H9 (cell line): Measurements from ENCODE around the gene ATRNL1. TPM values are rescaled to one million over a fixed set of nuclear protein-coding genes. Genes with fewer than 3 reads are reported as not detected.
"Not testable (repeated sequence)": the region's sequence is repeated elsewhere in the genome, so short reads cannot be mapped to it uniquely, and the experiment has no call there.

ENCODE experiments used
- DNase-seq: peaks from one replicate; pipeline ENCODE4 v3.0.0-alpha.2; 2017
- H2AFZ ChIP-seq: one replicate; pipeline ENCODE4 v1.6.1; 2013; ENCODE audit warnings: mild to moderate bottlenecking, low read length, control low read depth, moderate library complexity
- H2AK5ac ChIP-seq: 2 replicates; pipeline ENCODE4 v1.6.1; 2013; ENCODE audit warnings: low read length, control low read depth, mixed read lengths; ENCODE audit not compliant: insufficient read length
- H2BK120ac ChIP-seq: one replicate; pipeline ENCODE4 v1.6.1; 2013; ENCODE audit warnings: low read depth, mild to moderate bottlenecking, low read length, control low read depth, inconsistent platforms; ENCODE audit not compliant: poor library complexity, severe bottlenecking
- H2BK12ac ChIP-seq: 2 replicates; pipeline ENCODE4 v1.6.1; 2013; ENCODE audit warnings: low read length, control low read depth, mixed read lengths, low read depth; ENCODE audit not compliant: insufficient read length
- H2BK15ac ChIP-seq: 2 replicates; pipeline ENCODE4 v1.6.1; 2013; ENCODE audit warnings: low read depth, low read length, control low read depth
- H2BK20ac ChIP-seq: one replicate; pipeline ENCODE4 v1.6.1; 2013; ENCODE audit warnings: low read depth, mild to moderate bottlenecking, low read length, control low read depth, inconsistent platforms; ENCODE audit not compliant: poor library complexity, severe bottlenecking
- H2BK5ac ChIP-seq: 2 replicates; pipeline ENCODE4 v1.6.1; 2013; ENCODE audit warnings: low read length, control low read depth, mixed read lengths; ENCODE audit not compliant: insufficient read length
- H3K14ac ChIP-seq: 2 replicates; pipeline ENCODE4 v1.6.1; 2013; ENCODE audit warnings: low read length, control low read depth; ENCODE audit not compliant: insufficient read depth
- H3K18ac ChIP-seq: 2 replicates; pipeline ENCODE4 v1.6.1; 2013; ENCODE audit warnings: low read depth, mild to moderate bottlenecking, mixed read lengths, low read length, control low read depth; ENCODE audit not compliant: insufficient read length
- H3K23ac ChIP-seq: 2 replicates; pipeline ENCODE4 v1.6.1; 2013; ENCODE audit warnings: low read length, control low read depth, mixed read lengths, low read depth; ENCODE audit not compliant: insufficient read length
- H3K23me2 ChIP-seq: 2 replicates; pipeline ENCODE4 v1.6.1; 2013; ENCODE audit warnings: low read depth, mild to moderate bottlenecking, mixed read lengths, low read length, control low read depth; ENCODE audit not compliant: insufficient read length, poor library complexity, severe bottlenecking
- H3K27ac ChIP-seq: 2 replicates; pipeline ENCODE4 v1.5.1; 2013; ENCODE audit warnings: low read length, control low read depth, mixed read lengths, low read depth; ENCODE audit not compliant: insufficient read length
- H3K27me3 ChIP-seq: 2 replicates; pipeline ENCODE4 v1.6.1; 2013; ENCODE audit warnings: low read length, control low read depth, inconsistent platforms; ENCODE audit not compliant: insufficient read depth
- H3K4ac ChIP-seq: 2 replicates; pipeline ENCODE4 v1.6.1; 2013; ENCODE audit warnings: low read depth, mild to moderate bottlenecking, control low read depth, inconsistent platforms, low read length, moderate library complexity
- H3K4me1 ChIP-seq: 2 replicates; pipeline ENCODE4 v1.6.1; 2013; ENCODE audit warnings: low read length, control low read depth, inconsistent platforms; ENCODE audit not compliant: insufficient read depth
- H3K4me2 ChIP-seq: 2 replicates; pipeline ENCODE4 v1.6.1; 2013; ENCODE audit warnings: low read length, control low read depth, mixed read lengths; ENCODE audit not compliant: insufficient read length, insufficient read depth
- H3K56ac ChIP-seq: 2 replicates; pipeline ENCODE4 v1.6.1; 2013; ENCODE audit warnings: low read depth, mild to moderate bottlenecking, mixed read lengths, low read length, control low read depth; ENCODE audit not compliant: insufficient read length
- H3K79me1 ChIP-seq: 2 replicates; pipeline ENCODE4 v1.6.1; 2013; ENCODE audit warnings: low read depth, mild to moderate bottlenecking, moderate library complexity, low read length, control low read depth, inconsistent platforms; ENCODE audit not compliant: insufficient read depth, poor library complexity, severe bottlenecking
- H3K79me2 ChIP-seq: 2 replicates; pipeline ENCODE4 v1.6.1; 2013; ENCODE audit warnings: low read length, control low read depth, inconsistent platforms; ENCODE audit not compliant: insufficient read depth
- H3K9ac ChIP-seq: 2 replicates; pipeline ENCODE4 v1.6.1; 2013; ENCODE audit warnings: low read length, control low read depth, mixed read lengths; ENCODE audit not compliant: insufficient read length; ENCODE audit errors: extremely low read depth
- H3K9me3 ChIP-seq: one replicate; pipeline ENCODE4 v1.6.1; 2013; ENCODE audit warnings: low read depth, low read length, inconsistent platforms; ENCODE audit not compliant: control insufficient read depth
- H3T11ph ChIP-seq: one replicate; pipeline ENCODE4 v1.6.1; 2013; ENCODE audit warnings: mild to moderate bottlenecking, low read length, control low read depth, inconsistent platforms
- H4K20me1 ChIP-seq: one replicate; pipeline ENCODE4 v1.6.1; 2013; ENCODE audit not compliant: control insufficient read depth, insufficient read length, insufficient read depth
- H4K5ac ChIP-seq: 2 replicates; pipeline ENCODE4 v1.6.1; 2013; ENCODE audit warnings: low read depth, mild to moderate bottlenecking, mixed read lengths, low read length, control low read depth; ENCODE audit not compliant: insufficient read length
- H4K8ac ChIP-seq: replicated peaks from 2 replicates; pipeline ENCODE4 v1.6.1; 2013; ENCODE audit warnings: low read length, control low read depth, mixed read lengths, low read depth; ENCODE audit not compliant: insufficient read length
- H4K91ac ChIP-seq: 2 replicates; pipeline ENCODE4 v1.6.1; 2013; ENCODE audit warnings: low read depth, mild to moderate bottlenecking, moderate library complexity, mixed read lengths, low read length, control low read depth; ENCODE audit not compliant: insufficient read length
- H3K27ac Mint-ChIP-seq, 3 experiments: 2 replicates in 2 of 3; 3 replicates in 1 of 3; pipeline ENCODE4 v1.8.0; 2020 to 2021; ENCODE audit warnings: mixed read lengths in 3 of 3, mild to moderate bottlenecking in 1 of 3, moderate library complexity in 1 of 3
- H3K27me3 Mint-ChIP-seq: 2 replicates; pipeline ENCODE4 v1.8.0; 2021; ENCODE audit warnings: low read depth, mild to moderate bottlenecking, moderate library complexity, mixed read lengths
- H3K36me3 Mint-ChIP-seq, 3 experiments: 2 replicates in 2 of 3; 3 replicates in 1 of 3; pipeline ENCODE4 v1.8.0; 2020 to 2021; ENCODE audit warnings: low read depth in 3 of 3, mixed read lengths in 3 of 3; ENCODE audit not compliant: insufficient read depth in 1 of 3
- H3K4me1 Mint-ChIP-seq, 2 experiments: 2 replicates each; pipeline ENCODE4 v1.8.0; 2020; ENCODE audit warnings: mixed read lengths in 2 of 2
- H3K4me3 Mint-ChIP-seq, 2 experiments: 2 replicates in 1 of 2; 3 replicates in 1 of 2; pipeline ENCODE4 v1.8.0; 2020 to 2021; ENCODE audit warnings: mild to moderate bottlenecking in 2 of 2, mixed read lengths in 2 of 2, moderate library complexity in 1 of 2
- H3K9me3 Mint-ChIP-seq, 2 experiments: 2 replicates in 1 of 2; 3 replicates in 1 of 2; pipeline ENCODE4 v1.8.0; 2020; ENCODE audit warnings: mild to moderate bottlenecking in 2 of 2, mixed read lengths in 2 of 2, moderate library complexity in 1 of 2
- WGBS: extraction: QIAGEN DNeasy Blood & Tissue Kit; methylation state at CpG from one replicate; pipeline ENCODE4 v1.1.7; 2013; ENCODE audit warnings: missing lambda C conversion rate, low lambda C conversion rate, mixed read lengths; ENCODE audit not compliant: insufficient read length; ENCODE audit errors: extremely low coverage; 5-methylcytosine and 5-hydroxymethylcytosine counted together
- total RNA-seq: library from RNA; stranded (reverse); gene quantifications from 2 replicates; pipeline ENCODE4 v1.2.1, GENCODE V29; 2021
- TF ChIP-seq, protein P1 (sequence below): fragments of 200-600 bp; sonication (generic); conservative IDR thresholded peaks from 3 replicates; pipeline ENCODE4 v1.8.0; 2021; ENCODE audit warnings: antibody characterized with exemption, mild to moderate bottlenecking

ATRNL1 gene
- total RNA-seq, 1 experiment from 2014 or later, result 9.2 TPM

DNA sequence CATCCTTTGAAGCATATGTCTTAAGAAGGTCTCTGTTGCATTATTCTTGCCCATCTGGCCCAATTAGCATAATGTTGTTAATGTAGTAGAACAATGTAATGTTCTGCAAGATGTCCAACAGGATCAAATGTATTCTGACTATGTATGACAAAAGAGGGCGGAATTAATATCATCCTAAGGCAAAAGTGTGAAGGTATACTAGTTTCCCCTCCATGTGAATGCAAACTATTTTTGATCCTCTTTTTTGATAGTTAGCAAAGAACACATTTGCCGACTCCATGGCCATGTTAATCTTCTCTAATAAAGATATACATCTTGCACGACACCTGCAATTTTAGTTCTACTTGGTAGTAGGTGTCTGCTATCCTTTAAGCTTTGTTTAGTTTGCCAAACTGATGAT is 157.6 kb downstream of the ATRNL1 start:
- no peak overlapping the region for H3K4me2 ChIP-seq
- no peak for DNase-seq
- H4K91ac ChIP-seq, result no peak overlapping the region
- Mint-ChIP-seq H3K27ac (no peak overlapping the region), H3K9me3 (peaks cover 5 to 11% of the 10 kb centered on the region in 2 experiments; a peak in 4 of 5 replicates), H3K27me3 (no peaks in the 10 kb centered on the region), H3K36me3 (peaks cover 0 to 3% (median 2%) of the 10 kb centered on the region in 3 experiments; a peak in 4 of 7 replicates), H3K4me3 (no peak overlapping the region), H3K4me1 (no peaks in the 10 kb centered on the region)
- no CpG with 5 or more reads among the region's 3 CpGs for WGBS
- H3K9me3 ChIP-seq, result no peaks in the 10 kb centered on the region
- no peaks in the 10 kb centered on the region for H3K27me3 ChIP-seq
- no peak overlapping the region for H2BK20ac ChIP-seq
- no peak overlapping the region for H2BK15ac ChIP-seq
- H2AFZ ChIP-seq, result no peak overlapping the region
- no peaks in the 10 kb centered on the region for H3K79me1 ChIP-seq
- no peak overlapping the region for H2BK120ac ChIP-seq
- H3K79me2 ChIP-seq, result no peaks in the 10 kb centered on the region
- H4K20me1 ChIP-seq, result no peaks in the 10 kb centered on the region
- no peaks in the 10 kb centered on the region for H3K4me1 ChIP-seq
- no peak overlapping the region for H3K14ac ChIP-seq
- no peak overlapping the region for H3K56ac ChIP-seq
- no peak overlapping the region for H3K18ac ChIP-seq
- TF ChIP-seq, protein P1, sequence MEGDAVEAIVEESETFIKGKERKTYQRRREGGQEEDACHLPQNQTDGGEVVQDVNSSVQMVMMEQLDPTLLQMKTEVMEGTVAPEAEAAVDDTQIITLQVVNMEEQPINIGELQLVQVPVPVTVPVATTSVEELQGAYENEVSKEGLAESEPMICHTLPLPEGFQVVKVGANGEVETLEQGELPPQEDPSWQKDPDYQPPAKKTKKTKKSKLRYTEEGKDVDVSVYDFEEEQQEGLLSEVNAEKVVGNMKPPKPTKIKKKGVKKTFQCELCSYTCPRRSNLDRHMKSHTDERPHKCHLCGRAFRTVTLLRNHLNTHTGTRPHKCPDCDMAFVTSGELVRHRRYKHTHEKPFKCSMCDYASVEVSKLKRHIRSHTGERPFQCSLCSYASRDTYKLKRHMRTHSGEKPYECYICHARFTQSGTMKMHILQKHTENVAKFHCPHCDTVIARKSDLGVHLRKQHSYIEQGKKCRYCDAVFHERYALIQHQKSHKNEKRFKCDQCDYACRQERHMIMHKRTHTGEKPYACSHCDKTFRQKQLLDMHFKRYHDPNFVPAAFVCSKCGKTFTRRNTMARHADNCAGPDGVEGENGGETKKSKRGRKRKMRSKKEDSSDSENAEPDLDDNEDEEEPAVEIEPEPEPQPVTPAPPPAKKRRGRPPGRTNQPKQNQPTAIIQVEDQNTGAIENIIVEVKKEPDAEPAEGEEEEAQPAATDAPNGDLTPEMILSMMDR, result no peak
- H3K4ac ChIP-seq, result no peak overlapping the region
- no peak overlapping the region for H4K8ac ChIP-seq
- no peak overlapping the region for H3K9ac ChIP-seq
- no peak overlapping the region for H4K5ac ChIP-seq
- no peak overlapping the region for H3K27ac ChIP-seq
- no peak overlapping the region for H3K23ac ChIP-seq
- H2BK5ac ChIP-seq, result no peak overlapping the region
- H2AK5ac ChIP-seq, result no peak overlapping the region
- H3T11ph ChIP-seq, result no peak overlapping the region
- H2BK12ac ChIP-seq, result no peak overlapping the region
- H3K23me2 ChIP-seq, result no peaks in the 10 kb centered on the region

DNA sequence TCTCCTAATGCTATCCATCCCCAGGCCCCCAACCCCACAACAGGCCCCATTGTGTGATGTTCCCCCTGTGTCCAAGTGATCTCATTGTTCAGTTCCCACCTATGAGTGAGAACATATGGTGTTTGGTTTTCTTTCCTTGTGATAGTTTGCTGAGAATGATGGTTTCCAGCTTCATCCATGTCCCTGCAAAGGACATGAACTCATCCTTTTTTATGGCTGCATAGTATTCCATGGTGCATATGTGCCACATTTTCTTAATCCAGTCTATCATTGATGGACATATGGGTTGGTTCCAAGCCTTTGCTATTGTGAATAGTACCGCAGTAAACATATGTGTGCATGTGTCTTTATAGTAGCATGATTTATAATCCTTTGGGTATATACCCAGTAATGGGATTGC is 160.6 kb downstream of the ATRNL1 start:
- H3K4me1 ChIP-seq, DNase-seq, H2BK20ac ChIP-seq, H3K4me2 ChIP-seq, H4K91ac ChIP-seq, H3K23ac ChIP-seq, H3K9me3 ChIP-seq, H4K20me1 ChIP-seq, H2AFZ ChIP-seq, H3K79me1 ChIP-seq, H3K27ac Mint-ChIP-seq, H3T11ph ChIP-seq, H3K4ac ChIP-seq, H2BK5ac ChIP-seq, H4K8ac ChIP-seq, H3K23me2 ChIP-seq, H3K4me3 Mint-ChIP-seq, H3K18ac ChIP-seq, H3K56ac ChIP-seq, H2AK5ac ChIP-seq, H3K4me1 Mint-ChIP-seq, H3K27ac ChIP-seq, H3K14ac ChIP-seq, H3K27me3 ChIP-seq, H3K36me3 Mint-ChIP-seq, H3K27me3 Mint-ChIP-seq, H2BK12ac ChIP-seq, H4K5ac ChIP-seq, H2BK120ac ChIP-seq, H2BK15ac ChIP-seq, H3K79me2 ChIP-seq, H3K9ac ChIP-seq: not testable (repeated sequence)
- H3K9me3 Mint-ChIP-seq, result peaks cover 10 to 14% of the 10 kb centered on the region in 2 experiments; a peak in 4 of 5 replicates
- WGBS, result no CpG with 5 or more reads among the region's 1 CpG
